HG03064 (cell line): ENCODE data around the gene CMTR1.
"Not testable (repeated sequence)": the region's sequence is repeated elsewhere in the genome, so short reads cannot be mapped to it uniquely, and the experiment has no call there.

ENCODE experiments used
- ATAC-seq: cut with Tn5 transposase; IDR thresholded peaks from one replicate; pipeline ENCODE4 v1.9.1; 2021; ENCODE audit warnings: low read depth; ENCODE audit not compliant: unreplicated experiment

The CMTR1 gene

DNA sequence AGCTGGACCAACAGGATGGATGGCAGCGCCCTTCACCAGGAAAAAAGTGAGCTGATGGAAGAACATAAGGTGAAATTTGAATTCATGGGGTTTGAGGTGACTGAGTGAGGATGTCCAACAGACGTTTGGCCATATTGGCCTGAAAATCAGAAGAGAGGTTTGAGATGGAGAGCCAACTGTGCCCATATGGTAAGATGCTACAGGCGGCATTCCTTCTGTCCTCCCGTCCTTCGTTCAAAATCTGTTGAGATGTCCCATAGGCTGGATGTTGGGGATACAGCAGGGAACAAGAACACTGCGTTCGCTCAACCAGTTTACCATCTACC is 468 bp upstream of the CMTR1 start:
- no peak for ATAC-seq

DNA sequence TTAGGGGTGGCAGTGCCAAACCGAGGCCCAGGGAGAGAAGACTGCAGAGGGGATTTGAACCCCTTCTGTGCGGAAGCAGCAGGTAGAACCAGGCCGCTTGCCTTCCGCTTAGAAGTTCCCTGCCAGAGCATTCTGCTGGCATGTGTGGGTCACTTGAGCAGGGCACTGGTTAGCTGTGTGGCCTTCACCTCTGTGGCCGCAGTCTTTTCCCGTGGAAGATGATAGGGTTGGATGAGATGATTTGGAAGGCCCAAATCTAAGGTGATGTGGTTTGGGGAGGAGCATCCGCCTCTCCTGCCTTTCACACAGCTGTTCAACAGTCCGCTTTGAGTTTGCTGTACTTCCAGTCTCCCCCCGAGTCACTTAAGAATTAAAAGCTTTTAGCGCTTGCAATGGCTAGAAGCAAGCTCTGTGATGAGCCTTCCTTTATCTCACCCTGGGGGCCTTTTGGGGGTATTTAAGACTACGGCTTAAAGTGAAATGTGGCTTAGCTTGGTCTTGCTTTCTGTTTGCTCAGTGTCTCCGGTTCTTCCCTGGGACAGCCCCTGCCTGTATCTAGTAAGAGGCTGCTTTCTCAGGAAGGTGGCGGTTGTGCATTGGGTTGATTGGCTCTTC is 743 bp downstream of the CMTR1 start:
- ATAC-seq, result peak; percentile 25

- ATAC-seq, result no peak
Observed at GRCh38 chr6:37435373-37435772, 2.4 kb downstream of the CMTR1 start.

- ATAC-seq, result no peak
Observed at GRCh38 chr6:37435816-37436215, 2.8 kb downstream of the CMTR1 start.

GRCh38 chr6:37438930-37439329 is 5.9 kb downstream of the CMTR1 start:
- no peak for ATAC-seq

DNA sequence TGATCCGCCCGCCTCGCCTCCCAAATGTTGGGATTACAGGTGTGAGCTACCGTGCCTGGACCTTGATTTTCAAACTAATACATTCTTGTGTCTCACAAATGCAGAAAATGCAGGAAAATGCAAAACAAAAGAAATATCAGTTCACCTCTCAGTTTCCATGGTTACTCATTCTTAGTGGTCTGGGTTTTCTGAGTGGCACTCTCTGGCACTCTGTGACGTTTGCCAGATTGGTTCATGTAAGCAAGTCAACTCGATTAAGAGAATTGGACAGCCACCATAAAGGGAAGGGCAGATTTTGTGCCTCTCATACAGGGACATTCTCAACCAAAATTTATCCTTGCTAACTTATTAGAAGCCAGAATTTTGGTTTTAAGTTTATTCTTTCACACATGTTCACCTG is 8.6 kb downstream of the CMTR1 start:
- no peak for ATAC-seq

GRCh38 chr6:37442416-37443215 is 9.6 kb downstream of the CMTR1 start:
- ATAC-seq, result no peak

DNA sequence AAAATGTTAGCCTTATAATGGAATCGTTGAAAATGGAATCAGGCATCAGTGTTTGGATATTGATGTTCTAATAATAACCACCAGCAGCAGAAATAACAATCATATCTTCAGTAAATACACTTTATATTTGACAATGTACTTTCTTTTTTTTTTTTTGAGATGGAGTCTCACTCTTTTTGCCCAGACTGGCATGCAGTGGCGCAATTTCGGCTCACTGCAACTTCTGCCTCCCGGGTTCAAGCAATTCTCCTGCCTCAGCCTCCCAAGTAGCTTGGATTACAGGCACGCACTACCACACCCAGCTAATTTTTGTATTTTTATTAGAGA is 10.2 kb downstream of the CMTR1 start:
- not testable (repeated sequence) for ATAC-seq

- no peak for ATAC-seq
Observed at GRCh38 chr6:37449984-37450383, 17.0 kb downstream of the CMTR1 start.

GRCh38 chr6:37451441-37452193 is 18.6 kb downstream of the CMTR1 start:
- ATAC-seq, result no peak

DNA sequence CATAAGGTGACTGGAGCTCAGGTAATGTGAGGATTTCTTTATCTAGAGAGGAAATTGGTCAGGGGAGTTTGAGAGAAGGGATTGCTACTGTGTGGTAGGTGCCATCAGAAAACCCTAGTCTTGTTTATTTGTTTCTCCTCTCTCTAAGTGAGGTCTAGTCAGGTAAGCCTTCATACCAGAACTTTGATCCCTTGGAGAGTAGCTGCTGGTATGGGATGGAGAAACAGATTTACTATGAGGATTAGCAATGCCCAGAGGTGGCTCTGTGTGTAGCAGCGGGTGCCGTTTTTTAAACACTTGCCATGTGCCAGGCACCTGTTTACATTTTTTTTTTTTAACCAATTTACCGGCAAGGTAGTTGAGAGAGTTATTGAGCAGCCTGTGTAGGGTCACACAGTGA is 19.5 kb downstream of the CMTR1 start:
- no peak for ATAC-seq

DNA sequence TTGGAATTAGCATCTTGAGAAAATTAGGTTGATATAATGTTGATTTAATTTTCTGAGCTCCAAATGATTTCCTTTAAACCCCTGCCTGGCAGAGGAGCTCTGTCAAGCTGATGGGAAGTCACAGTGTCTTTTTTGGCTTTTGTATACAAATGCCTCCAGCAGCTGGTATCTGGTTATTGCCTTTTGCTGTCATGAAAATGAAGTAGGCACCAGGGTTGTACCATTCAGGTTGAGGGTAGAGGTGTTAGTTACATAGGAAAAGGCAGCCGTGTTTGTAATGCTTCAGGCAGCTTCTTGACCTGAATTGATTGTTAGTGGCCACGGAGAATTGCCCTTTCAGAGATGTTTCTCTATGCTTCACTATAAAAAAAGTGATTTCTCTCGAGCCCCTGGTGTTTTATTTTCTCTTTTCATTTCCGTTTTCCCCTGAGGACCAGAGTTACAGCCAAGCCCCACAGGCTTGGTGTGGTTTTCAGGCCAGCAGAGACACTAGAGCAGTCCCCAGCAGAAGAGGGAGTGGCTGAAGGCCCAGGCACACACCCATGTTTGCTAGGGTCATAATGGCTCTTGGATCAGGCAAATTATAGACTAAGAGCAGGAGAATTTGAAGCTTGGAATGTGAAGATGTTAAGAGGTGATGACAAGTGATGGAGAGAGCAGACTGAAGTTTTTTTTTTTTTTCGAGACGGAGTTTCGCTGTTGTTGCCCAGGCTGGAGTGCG is 21.6 kb downstream of the CMTR1 start:
- ATAC-seq, result no peak

GRCh38 chr6:37456126-37456525 is 23.1 kb downstream of the CMTR1 start:
- ATAC-seq, result no peak

- ATAC-seq, result no peak
Observed at GRCh38 chr6:37456816-37457560, 24.0 kb downstream of the CMTR1 start.

DNA sequence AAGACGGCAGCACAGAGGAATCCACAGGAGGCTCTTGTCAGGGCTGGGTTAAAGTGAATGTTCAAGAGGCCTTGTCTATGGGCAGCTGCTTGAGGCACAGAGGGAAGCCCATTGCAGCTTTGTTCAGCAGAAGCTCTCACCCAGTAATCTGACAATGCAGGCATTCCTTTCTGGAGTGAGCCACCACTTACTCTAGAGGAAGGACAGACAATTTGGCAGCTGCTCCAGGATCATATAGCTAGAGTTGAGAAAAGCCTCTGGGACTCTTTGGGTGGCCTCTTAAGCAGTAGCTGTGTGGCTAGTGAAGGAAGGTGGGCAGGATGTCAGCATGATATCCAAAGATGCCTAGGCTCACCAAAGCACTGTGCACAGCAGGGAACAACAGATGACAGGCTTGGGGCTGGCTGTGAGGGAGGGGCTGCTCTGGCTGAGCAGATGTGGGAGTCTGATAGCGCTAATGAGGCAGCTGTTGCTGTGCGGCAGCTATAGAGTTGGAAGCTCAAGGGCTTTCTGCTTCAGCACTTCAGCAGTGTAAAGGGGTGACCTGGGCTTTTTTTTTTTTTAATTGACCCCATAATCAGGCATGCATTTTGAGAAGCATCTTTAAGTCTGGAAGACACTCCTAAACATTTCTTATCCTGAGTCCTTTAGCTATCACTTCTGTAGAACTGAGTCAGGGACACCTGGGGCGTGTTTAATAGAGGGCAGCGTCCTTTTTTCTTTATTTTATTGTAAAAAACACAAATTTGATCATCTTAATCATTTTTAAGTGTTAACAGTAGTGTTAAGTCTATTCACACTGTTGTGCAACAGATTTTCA is 27.2 kb downstream of the CMTR1 start:
- ATAC-seq, result no peak

DNA sequence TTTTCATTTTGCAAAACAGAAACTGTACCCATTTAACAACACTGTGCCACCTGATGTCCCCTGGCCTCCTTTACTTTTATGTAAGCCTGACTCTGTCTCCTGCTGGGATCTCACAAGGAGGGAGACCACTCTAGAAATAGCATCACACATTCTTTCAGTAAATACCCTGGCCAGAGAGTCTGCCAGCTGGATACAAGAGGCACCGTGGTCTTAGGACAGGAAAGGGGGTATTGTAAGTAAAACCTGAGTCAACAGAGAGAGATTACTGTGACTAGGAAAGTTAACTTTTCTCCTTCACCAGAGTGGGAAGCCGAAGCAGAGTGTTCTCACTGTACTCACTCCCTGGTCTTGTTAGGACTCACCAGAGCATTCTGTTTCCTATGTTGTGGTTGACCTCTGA is 27.8 kb downstream of the CMTR1 start:
- ATAC-seq, result no peak

GRCh38 chr6:37463110-37463509 is 30.1 kb downstream of the CMTR1 start:
- no peak for ATAC-seq

DNA sequence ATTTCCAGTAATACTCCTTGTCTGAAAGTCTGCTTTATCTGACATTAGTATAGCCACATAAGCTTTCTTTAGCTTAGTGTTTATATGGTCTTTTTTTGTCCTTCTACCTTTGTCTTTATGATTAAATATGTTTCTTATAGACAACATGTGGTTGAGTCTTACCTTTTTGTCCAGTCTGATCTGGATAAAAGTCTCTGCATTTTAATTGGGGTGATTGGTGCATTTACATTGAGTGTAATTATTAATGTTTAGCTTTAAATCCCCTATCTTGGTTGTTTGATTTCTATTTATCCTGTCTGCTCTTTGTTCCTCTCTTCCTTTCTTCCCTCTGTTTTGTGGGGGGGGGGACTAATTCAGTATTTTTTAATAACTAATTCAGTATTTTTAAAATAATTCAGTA is 34.7 kb downstream of the CMTR1 start:
- no peak for ATAC-seq

DNA sequence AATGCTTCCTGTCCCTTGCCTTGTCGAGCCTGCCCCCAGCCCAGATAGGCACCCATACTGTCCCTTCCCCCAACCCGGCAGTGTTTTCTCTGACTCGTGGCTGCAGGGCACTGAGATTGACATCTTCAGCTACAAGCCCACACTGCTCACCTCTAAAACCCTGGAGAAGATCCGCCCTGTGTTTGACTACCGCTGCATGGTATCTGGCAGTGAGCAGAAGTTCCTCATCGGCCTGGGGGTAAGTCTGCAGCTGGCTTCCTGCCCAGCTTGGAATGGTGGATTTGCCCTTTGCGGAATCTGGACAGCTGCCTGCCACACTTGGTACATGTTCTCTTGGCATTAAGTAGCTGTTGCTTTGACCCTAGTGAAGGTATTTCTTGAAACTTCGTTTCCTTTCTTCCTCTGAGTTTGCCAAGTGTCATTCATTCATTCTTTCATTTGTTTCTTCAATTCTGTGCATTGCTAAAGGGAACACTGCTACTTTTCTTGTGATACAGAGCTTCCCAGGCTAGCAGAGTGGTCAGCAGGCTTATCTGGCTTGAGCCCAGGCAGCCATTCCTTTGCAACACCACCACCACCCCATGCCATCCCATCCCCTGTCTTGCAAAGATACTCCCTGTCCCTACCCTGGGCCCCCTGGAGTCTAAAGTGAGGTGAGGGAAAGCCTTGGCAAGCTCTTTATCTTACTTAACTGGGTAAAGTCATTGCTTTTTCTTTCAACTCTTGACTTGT is 40.5 kb downstream of the CMTR1 start:
- no peak for ATAC-seq
